ENCODE measurements around the gene RTL1. TPM values are rescaled to one million over a fixed set of nuclear protein-coding genes. Genes with fewer than 3 reads are reported as not detected.
A peak's percentile ranks its signal among the peaks of the same experiment; 100 is the strongest.

RTL1 gene
- total RNA-seq = not detected in 2 replicates

DNA sequence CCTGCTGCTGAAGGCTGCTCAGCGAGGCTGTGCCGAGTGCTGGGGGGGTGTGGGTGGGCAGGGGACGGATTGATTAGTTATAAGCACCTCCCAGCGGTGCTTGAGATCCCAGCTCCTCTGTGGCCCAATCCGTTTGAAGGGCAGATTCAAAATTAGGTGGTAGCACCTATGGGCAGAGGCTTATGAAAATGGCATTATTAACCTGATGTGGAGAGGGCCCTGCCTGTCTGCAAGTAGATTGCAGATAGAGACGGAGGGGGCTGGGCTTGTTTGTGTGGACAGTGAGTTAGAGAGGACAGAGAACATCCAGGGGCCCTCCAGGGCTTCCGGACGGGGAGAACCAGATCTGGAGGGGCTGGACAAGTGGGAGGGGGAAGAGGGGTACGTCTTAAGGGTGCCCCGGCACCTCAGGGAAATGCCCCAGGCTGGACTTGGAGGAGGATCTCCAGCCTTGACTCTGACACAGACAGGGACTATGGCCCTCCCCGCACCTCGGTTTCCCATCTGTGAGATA is at the start of gene RTL1:
TSS of gene RTL1 (minus strand) at position 51 of the 514 bp plus-strand sequence. CDS start 18,934 bp downstream, outside the sequence.
- no peak within 1 kb of the TSS for H3K4me3 ChIP-seq (ENCODE audit: low read depth, low read length)
- H3K27me3 ChIP-seq (ENCODE audit: control insufficient read depth, insufficient read depth, low read length) = peaks cover 13% of the 10 kb centered on the region
- TF ChIP-seq, protein P1, sequence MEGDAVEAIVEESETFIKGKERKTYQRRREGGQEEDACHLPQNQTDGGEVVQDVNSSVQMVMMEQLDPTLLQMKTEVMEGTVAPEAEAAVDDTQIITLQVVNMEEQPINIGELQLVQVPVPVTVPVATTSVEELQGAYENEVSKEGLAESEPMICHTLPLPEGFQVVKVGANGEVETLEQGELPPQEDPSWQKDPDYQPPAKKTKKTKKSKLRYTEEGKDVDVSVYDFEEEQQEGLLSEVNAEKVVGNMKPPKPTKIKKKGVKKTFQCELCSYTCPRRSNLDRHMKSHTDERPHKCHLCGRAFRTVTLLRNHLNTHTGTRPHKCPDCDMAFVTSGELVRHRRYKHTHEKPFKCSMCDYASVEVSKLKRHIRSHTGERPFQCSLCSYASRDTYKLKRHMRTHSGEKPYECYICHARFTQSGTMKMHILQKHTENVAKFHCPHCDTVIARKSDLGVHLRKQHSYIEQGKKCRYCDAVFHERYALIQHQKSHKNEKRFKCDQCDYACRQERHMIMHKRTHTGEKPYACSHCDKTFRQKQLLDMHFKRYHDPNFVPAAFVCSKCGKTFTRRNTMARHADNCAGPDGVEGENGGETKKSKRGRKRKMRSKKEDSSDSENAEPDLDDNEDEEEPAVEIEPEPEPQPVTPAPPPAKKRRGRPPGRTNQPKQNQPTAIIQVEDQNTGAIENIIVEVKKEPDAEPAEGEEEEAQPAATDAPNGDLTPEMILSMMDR (IDR thresholded peaks at IDR 0.05; ENCODE audit: insufficient read depth, low read length, severe bottlenecking) = no peak
- FAIRE-seq (no peak), DNase-seq (ENCODE audit: low read depth) (no peak)
- H3K36me3 ChIP-seq (ENCODE audit: control insufficient read depth, insufficient read depth, low read length) = no peaks in the 10 kb centered on the region

DNA sequence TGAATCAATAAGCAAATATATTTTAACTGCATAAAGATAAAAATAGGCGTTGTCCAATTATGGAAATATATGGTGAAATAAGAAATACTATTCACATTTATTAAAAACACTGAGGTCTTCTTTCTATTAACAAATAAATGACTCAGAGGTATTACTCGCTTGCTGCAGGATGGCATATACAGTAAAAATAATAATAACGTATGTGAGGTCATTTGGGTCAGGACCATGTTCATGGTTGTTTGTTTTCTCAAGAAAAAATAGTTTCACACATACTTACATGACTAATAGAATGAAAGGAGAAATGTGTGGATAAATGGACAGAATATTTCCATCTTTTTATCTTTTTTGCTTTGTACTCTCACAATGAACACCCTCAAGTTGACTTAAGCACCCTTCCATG is 46.5 kb upstream of the RTL1 start:
- H3K36me3 ChIP-seq (ENCODE audit: control insufficient read depth, insufficient read depth, low read length) = no peaks in the 10 kb centered on the region
- TF ChIP-seq, protein P1 (IDR thresholded peaks at IDR 0.05; ENCODE audit: insufficient read depth, low read length, severe bottlenecking) = no peak
- H3K4me3 ChIP-seq (ENCODE audit: low read depth, low read length) = no peak overlapping the region
- no peak for FAIRE-seq
- H3K27me3 ChIP-seq (ENCODE audit: control insufficient read depth, insufficient read depth, low read length) = no peaks in the 10 kb centered on the region
- peak; percentile 6 for DNase-seq (ENCODE audit: low read depth)

DNA sequence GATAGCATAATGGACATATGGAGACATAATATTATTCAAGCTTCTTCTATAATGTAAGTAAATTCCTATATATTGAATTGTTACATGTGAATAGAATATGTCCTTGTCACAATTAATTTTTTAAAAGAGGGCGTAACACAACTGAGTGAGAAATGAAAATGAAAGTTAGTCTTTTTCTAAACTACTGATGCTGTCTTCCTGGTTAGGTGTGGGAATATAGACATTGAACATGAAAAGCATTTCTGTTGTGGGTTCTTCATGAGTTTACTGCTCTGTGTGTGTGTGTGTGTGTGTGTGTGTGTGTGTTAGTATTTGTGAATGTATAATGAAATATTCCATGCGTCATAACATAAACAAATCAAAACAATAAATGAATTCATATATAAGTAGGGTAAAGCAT is 40.5 kb upstream of the RTL1 start:
- H3K36me3 ChIP-seq (ENCODE audit: control insufficient read depth, insufficient read depth, low read length) = no peaks in the 10 kb centered on the region
- H3K27me3 ChIP-seq (ENCODE audit: control insufficient read depth, insufficient read depth, low read length) = no peaks in the 10 kb centered on the region
- no peak for FAIRE-seq
- H3K4me3 ChIP-seq (ENCODE audit: low read depth, low read length) = no peak overlapping the region
- TF ChIP-seq, protein P1 (IDR thresholded peaks at IDR 0.05; ENCODE audit: insufficient read depth, low read length, severe bottlenecking) = no peak
- DNase-seq (ENCODE audit: low read depth) = no peak

DNA sequence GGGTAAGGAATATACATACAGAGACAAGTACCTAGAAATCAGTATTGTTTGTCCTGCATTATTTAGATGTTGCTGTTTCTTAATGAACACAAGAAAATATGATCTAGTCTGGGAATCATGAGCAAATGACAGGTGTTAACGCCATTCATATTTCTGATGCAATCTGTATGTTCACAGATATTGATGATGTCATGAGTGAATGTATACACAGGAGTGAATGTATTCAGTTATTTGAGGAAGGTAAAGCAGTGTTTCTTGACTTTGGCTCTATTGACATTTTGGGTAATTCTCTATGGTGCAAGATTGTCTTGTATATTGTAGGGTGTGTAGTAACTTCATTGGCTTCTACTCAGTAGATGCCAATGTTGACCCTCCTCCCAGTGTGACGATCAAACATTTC is 26.7 kb upstream of the RTL1 start:
- Histone ChIP-seq H3K4me3 (ENCODE audit: low read depth, low read length) (no peak overlapping the region), H3K36me3 (ENCODE audit: control insufficient read depth, insufficient read depth, low read length) (no peaks in the 10 kb centered on the region), H3K27me3 (ENCODE audit: control insufficient read depth, insufficient read depth, low read length) (no peaks in the 10 kb centered on the region)
- FAIRE-seq (no peak), DNase-seq (ENCODE audit: low read depth) (no peak)
- TF ChIP-seq, protein P1 (IDR thresholded peaks at IDR 0.05; ENCODE audit: insufficient read depth, low read length, severe bottlenecking) = no peak

DNA sequence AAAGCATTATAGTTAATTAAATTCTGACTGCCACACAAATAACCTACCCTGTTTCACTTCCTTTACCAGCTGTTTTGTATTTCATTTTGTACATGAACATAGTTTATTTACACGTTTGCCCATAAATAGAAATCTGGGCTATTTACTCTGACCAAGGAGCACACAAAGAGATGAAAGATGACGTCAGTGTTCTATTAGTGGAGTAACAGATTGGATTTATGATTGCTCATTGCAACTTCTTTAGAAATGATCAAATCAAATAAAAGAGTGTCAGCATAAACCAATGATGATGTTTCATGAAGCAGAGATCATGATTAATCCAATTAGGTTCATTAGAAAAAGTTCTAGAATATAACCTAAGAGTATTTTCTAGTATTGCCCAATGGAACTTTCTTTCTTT is 12.0 kb upstream of the RTL1 start:
- H3K27me3 ChIP-seq (ENCODE audit: control insufficient read depth, insufficient read depth, low read length) = no peaks in the 10 kb centered on the region
- H3K4me3 ChIP-seq (ENCODE audit: low read depth, low read length) = no peak overlapping the region
- TF ChIP-seq, protein P1 (IDR thresholded peaks at IDR 0.05; ENCODE audit: insufficient read depth, low read length, severe bottlenecking) = no peak
- no peak for DNase-seq (ENCODE audit: low read depth)
- no peak for FAIRE-seq
- no peaks in the 10 kb centered on the region for H3K36me3 ChIP-seq (ENCODE audit: control insufficient read depth, insufficient read depth, low read length)

DNA sequence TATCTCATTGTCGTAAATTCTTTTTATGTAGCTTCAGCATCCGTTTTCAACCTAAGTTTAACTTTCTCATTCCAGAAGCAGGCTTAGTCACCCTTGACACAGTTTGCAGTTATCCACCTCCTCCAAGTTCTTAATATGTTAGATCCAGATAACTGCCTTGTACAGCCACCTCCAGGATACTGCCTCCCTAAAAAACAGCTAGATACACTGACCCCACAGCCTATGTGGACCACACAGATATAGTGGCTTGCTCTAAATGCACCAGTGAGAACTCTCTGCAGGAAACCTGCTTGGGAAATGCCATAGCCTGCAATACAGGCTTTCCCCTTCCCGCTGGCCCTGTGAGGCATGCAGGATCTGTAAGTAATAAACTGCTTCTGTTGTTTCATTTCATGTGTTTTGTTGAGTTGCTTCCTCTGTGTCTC is 11.1 kb upstream of the RTL1 start:
- TF ChIP-seq, protein P1 (IDR thresholded peaks at IDR 0.05; ENCODE audit: insufficient read depth, low read length, severe bottlenecking) = no peak

More for the DNA sequence above, 11.1 kb upstream of the RTL1 start:
- FAIRE-seq (no peak), DNase-seq (ENCODE audit: low read depth) (peak; percentile 12)
- H3K36me3 ChIP-seq (ENCODE audit: control insufficient read depth, insufficient read depth, low read length) = no peaks in the 10 kb centered on the region
- no peaks in the 10 kb centered on the region for H3K27me3 ChIP-seq (ENCODE audit: control insufficient read depth, insufficient read depth, low read length)
- H3K4me3 ChIP-seq (ENCODE audit: low read depth, low read length) = no peak overlapping the region

All from bronchial epithelial cell (primary cell).